Measurements from ENCODE around the gene EVC2. TPM values are rescaled to one million over a fixed set of nuclear protein-coding genes. Genes with fewer than 3 reads are reported as not detected.

EVC2 gene
- total RNA-seq, 1 donor = 3.8 TPM

DNA sequence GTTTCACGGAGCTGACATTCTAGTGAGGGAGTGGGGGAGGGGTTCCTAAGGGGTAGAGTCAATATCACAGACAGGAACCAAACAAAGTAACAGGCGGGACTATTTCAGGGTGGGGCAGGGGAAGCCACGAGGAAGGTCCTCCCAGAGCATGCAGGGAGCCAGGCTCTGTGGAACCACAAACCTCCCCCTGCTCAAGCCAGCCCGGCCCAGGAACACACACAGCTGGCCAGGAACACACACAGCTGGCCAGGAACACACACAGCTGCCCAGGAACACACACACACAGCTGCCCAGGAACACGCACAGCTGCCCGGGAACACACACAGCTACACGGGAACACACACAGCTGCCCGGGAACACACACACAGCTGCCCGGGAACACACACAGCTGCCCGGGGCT lies 24.8 kb downstream of the EVC2 start:
- DNase-seq (ENCODE audit: low read depth in 2 of 3, low spot score in 2 of 3) = no peak

DNA sequence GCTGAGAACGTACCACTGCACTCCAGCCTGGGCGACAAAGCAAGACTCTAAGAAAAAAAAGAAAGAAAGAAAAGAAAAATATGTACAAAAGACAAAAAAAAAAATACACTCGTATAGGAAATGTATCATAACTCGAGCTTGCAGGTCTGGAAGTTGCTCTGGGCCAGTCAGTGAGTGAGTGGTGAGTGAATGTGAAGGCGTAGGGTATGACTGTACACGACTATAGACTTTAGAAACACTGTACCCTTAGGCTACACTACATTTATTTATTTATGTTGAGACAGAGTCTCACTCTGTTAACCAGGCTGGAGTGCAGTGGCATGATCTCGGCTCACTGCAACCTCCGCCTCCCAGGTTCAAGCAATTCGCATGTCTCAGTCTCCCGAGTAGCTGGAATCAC lies 29.4 kb downstream of the EVC2 start:
- DNase-seq (ENCODE audit: low read depth in 2 of 3, low spot score in 2 of 3) = no peak

DNA sequence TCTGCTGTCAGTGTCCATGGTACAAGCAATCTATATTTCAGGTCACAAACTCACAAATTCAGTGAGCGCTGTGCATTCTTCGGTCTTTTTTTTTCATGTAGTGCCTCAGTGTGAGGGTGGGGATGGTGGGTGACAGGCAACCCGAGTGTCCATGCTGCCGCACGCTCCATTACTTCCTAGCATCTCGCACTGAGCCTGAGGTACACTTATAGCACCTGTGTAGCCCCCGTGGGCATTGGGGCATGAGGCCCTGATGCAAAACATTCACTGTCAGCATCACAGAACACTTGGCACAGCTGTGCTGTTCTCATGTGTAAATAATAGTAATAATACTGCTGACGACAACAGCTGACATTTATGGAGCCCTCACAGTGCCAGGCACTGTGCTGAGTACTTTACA lies 31.6 kb downstream of the EVC2 start:
- DNase-seq (ENCODE audit: low read depth in 2 of 3, low spot score in 2 of 3) = no peak

DNA sequence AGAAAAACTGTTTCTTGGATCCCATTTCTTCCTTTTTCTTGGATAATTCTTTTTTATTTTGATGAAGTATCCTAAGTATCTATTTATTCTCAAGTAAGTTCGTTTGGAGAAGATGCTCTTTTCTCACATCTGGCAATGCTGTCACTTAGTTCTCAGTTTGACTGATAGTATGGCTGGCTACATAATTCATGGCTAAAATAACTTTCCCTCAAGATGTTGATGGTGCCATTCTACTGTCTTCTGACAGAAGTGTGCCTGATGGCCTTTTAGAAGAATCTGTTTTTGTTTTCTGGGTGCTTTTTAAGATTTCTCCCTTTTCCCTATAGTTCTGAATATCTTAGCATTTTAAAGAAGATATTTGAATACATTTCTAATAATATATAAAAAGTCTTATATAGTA lies 41.6 kb downstream of the EVC2 start:
- DNase-seq (ENCODE audit: low read depth in 2 of 3, low spot score in 2 of 3) = no peak

DNA sequence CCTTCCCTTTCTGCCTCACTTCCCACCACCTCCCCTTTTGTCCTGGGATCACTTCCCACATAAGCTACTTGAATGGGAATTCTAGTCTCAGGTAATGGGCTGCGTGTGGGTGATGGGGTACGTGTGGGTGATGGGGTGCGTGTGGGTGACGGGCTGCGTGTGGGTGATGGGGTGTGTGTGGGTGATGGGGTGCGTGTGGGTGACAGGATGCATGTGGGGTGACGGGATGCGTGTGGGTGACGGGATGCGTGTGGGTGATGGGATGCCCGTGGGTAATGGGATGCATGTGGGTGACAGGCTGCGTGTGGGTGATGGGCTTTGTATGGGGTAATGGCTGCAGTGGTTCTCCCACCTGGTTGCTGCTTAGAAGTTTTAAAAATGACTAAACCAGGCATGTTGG lies 43.6 kb downstream of the EVC2 start:
- DNase-seq (ENCODE audit: low read depth in 2 of 3, low spot score in 2 of 3) = no peak

DNA sequence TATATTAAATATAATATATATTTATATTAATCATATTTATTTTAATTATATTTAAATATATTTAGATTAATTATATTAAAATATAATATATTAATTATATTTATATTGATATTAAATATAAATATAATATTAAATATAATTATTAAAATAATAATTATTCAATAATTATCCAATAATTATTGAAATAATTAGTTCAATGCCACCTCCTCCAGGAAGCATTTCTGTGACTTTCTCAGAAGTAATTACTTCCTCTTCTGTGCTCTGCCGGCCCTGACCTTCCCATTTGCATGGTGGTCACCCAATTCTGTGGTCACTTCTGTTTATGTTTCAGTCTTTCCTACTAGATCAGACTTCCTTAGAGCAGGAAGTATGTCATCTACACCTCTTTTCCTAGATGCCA lies 45.8 kb downstream of the EVC2 start:
- DNase-seq (ENCODE audit: low read depth in 2 of 3, low spot score in 2 of 3) = no peak

DNA sequence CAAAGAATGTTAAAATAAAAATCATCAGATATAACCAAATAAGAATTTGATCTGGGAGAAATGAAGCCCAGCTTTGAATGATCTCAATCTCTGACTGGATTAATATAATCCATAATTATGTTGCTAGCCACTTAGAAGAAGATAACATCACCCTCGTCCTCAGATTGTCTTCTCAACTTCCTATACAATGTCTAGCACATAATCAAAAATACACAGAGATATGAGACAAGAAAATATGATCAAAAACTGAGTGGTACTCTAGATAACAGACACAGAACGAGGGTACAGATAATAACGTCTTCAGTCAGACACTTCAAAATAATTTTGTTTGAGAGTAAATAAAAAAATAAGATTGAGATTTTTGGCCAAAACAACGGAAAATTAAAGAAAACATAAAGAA lies 47.1 kb downstream of the EVC2 start:
- DNase-seq (ENCODE audit: low read depth in 2 of 3, low spot score in 2 of 3) = no peak

DNA sequence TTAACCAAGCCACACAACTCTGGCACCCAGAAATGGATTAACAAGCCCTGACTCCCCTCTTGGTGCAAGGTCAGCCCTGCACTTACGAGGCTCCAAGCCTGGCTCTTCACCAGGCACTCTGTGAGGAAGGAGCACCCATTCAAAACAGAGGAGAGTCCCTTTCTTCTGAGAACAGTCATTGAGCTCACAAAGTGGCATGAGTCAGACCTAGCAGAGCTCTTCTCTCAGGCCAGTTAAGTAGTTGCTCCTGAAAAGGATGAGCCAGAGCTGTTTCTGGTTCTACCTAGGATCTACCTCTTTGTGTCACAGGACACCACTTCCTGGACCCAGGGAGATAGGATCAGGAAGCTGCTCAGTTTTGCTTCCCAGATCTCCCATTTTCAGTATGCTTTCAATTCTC lies 48.2 kb downstream of the EVC2 start:
- no peak for DNase-seq (ENCODE audit: low read depth in 2 of 3, low spot score in 2 of 3)

DNA sequence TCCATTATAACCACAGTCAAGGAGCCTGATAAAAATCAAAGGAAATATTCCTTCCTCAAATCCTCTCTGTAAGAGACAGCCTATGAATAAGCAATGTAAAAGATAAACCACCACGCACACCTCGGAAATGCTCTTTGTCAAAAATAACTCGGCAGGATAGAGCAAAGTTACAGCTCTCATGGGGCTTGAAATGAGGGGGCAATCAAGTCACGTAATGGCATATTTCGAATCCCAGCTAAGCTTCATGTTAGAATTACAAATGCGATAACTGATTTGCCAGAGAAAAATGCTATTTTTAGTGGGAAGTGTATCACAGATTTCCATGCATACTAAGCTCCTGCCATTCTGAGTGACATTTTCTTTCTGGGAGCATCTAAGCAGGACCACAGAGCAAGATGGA lies 49.4 kb downstream of the EVC2 start:
- DNase-seq (ENCODE audit: low read depth in 2 of 3, low spot score in 2 of 3) = no peak

DNA sequence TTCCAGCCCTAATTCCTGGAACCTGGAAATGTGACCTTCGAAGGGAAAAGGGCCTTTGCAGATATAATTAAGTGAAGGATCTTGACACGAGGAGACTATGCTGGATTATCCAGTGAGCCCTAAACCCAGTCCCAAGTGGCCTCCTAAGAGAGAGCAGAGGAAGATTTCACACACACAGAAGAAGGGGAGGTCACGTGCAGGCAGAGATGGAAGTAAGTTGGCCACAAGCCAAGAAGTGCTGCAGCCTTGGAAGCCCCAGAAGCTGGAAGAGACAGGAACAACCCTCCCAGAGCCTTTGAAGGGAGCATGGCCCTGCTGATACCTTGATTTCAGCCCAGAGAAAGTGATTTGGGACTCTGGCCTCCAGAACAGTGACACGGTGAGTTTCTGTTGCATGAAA lies 51.9 kb downstream of the EVC2 start:
- no peak for DNase-seq (ENCODE audit: low read depth in 2 of 3, low spot score in 2 of 3)

DNA sequence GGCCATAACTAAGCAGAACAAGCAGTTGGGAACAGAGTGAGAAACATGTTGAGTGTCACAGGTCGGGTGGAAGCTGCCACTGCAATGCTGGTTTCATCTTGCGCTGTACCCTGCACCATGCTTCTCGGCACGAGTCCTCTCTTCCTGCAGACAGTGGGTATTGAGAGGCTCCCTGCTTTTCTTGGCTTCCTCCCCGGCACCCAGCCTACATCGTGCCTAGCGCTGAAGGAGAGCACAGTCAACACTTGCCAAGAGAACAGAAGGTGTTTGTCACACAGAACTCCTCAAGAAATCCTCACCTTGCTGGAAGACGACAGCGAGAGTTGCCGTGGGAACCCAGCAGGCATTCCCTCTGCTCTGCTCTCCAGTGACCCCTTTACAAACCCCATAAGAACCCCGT lies 53.6 kb downstream of the EVC2 start:
- no peak for DNase-seq (ENCODE audit: low read depth in 2 of 3, low spot score in 2 of 3)

DNA sequence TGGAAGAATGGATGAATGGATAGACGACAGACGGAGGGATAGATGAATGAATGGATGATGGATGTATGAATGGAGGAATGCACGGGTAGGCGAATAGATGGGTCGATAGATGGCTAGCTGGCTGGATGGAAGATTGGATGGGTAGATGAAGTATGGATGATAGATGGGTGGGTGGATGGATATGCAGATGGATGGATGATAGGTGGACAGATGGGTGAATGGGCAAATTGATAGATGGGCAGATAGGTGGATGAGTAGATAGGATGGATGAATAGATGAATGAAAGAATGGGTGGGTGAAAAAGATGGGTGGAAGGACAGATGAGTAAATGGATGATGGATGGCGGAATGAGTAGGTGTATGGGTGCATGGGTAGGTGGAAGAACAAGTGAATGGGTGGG lies 57.3 kb downstream of the EVC2 start:
- DNase-seq (ENCODE audit: low read depth in 2 of 3, low spot score in 2 of 3) = no peak

DNA sequence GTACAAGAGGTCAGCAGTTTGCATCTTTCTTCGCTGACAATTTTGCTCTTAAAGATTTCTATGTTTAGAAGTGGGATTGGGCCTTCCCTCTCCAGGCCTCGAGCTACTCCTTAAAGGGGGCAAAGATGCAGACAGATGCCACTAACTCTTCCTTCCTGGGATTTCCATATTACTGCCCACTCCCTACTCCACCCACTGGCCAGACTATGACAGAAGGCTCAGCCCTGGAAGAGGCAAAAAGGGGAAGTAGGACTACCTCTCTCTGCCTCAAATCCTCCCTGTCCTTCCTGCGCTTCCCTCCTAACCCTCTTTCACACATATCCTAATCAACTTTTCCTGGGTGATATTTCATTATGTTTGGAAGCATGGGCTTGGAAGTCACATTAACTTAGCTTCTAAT lies 58.3 kb downstream of the EVC2 start:
- DNase-seq (ENCODE audit: low read depth in 2 of 3, low spot score in 2 of 3) = no peak

DNA sequence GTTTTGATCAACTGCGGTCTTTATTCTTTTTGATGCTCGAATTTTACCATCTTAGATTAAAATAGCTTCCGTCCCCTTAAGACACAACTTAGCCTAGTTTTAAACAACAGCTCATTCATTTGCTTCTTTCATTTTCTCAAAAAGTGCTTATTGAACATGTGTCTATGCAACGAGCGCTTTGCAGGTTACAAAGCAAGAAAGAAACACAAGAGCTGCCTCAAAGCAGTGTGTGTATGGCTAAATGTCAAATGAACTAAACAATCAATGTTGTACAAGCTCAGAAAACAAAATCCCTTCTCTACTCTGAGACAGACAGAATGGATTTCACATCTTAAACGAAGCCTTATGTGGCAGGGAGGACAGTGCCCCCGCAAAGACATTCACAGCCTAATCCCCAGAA lies 61.0 kb downstream of the EVC2 start:
- DNase-seq (ENCODE audit: low read depth in 2 of 3, low spot score in 2 of 3) = no peak

DNA sequence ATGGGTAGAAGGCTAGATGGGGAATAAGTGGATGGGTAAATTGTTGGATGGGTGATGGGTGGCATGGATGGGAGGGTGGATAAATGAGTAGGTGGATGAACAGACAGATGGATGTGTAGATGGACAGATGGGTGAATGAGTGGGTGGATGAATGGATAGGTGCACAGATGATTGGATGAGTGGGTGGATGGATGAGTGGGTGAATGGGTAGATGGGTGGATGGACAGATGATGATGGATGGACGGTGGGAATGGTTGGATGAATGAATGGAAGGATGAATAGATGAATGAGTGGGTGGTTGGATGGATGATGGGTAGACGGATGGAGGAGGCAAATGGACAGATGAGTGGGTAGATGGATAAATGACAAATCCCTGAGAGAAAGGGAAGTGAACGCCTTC lies 68.3 kb downstream of the EVC2 start:
- DNase-seq (ENCODE audit: low read depth in 2 of 3, low spot score in 2 of 3) = no peak

DNA sequence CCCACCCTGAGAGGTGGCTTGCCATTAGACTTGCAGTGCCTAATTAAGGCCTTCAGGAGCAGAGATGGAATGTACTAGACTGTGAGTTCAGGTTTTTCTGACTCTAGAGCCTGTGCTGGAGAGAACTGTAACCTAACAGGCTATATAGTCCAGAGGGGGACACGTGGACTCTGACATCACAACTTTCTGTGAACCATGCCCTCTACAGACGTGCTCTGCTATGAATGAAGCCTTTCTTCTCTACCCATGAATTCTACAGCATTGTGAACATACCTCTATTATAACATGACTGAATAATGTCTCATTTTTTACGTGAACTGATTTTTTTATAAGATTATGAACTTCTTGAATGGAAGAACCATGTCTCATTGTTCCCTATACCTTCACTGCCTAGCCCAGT lies 68.8 kb downstream of the EVC2 start:
- no peak for DNase-seq (ENCODE audit: low read depth in 2 of 3, low spot score in 2 of 3)

DNA sequence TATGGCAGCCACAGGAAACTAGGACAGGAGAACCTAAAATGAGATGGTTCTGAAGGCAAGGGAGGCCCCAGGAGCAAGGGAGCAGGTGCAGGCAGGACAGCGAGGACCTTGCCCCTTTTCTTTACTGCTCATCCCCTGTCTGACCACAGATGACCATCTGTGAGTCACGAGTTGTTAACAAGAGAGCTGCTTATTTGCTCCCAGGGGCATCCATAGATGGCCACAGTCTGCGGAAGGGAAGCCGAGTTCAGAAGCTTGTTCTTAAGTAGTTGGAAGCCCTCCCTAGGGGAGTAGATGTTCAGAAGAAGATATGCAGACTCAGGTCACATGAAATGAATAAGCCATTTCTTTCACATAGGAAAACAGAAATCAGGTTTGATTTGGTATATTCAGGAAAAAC lies 69.4 kb downstream of the EVC2 start:
- no peak for DNase-seq (ENCODE audit: low read depth in 2 of 3, low spot score in 2 of 3)

DNA sequence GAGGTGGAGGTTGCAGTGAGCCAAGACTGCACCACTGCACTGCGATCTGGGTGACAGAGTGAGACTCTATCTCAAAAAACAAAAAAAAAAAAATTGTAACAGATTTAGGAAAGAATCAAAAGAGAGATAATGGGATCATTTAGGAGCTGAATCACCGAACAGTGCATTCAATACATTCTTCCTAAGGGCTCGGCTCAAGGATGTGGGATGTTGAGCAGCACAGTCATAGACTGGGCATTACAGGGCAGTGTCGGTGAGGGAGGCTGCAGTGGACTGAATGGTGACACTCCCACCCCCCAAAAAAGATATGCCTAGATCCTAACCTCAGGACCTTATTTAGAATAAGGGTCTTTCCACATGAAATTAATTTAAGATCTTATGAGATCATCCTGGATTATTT lies 70.0 kb downstream of the EVC2 start:
- DNase-seq (ENCODE audit: low read depth in 2 of 3, low spot score in 2 of 3) = no peak

DNA sequence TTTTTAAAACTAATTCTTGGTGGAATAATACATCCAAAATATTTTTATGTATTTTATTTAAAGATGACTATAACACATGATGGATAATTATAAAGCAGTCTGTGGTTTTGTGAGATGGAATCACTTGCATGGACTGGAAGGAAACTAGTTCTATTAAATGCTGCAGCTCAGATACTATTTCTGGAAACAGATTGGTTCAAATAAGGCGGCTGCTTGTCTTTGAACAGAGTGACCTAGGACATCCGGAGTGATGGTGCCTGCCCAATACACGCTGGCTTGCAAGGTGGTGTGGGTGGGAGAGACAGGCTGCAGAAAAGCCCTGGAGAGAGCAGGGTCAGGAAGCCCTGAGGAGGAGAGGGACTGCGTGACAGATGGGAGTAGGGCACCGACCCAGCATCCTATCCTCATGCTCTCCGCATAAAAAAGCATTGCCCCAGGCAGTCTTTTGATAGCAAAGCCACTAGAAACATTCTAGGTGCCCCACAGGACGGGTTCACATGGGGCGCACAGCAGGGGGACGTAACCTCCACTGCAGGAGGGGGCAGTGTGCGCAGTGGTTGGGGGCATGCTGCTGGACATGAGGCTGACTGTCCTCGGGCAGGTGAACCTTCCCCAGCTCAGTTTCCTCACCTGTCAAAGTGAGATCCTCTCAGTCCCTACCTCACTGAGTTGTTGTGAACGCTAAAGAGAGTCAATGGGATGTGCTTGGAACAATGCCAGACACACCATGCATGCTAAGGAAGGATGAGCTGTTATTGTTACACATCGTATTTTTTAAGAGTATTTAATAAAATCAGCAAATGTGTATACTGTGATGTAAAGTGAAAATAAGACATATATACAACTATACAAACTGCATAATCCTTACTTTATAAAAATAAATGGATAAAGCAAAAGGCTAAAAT lies 71.3 kb downstream of the EVC2 start:
- DNase-seq (ENCODE audit: low read depth in 2 of 3, low spot score in 2 of 3) = no peak

DNA sequence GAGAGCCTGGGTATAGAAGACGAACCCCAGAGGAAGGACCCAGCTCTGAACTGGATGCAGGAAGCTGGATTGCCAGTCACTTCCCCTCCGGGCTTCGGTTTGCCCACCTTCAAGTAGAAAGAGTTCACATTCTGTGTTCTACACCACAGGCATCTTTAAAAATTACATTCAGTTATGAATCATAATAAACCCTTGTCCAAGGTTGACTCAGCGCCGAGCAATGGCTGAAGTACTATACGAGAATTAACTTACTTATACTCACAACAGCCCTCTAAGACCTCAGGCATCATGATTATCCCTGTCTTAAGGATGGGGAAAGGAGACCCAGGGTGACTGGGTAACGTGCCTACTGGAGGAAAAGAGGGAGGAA lies 72.5 kb downstream of the EVC2 start:
- peak in 2 of 3 donors; percentile 26 to 46 for DNase-seq (ENCODE audit: low read depth in 2 of 3, low spot score in 2 of 3)

DNA sequence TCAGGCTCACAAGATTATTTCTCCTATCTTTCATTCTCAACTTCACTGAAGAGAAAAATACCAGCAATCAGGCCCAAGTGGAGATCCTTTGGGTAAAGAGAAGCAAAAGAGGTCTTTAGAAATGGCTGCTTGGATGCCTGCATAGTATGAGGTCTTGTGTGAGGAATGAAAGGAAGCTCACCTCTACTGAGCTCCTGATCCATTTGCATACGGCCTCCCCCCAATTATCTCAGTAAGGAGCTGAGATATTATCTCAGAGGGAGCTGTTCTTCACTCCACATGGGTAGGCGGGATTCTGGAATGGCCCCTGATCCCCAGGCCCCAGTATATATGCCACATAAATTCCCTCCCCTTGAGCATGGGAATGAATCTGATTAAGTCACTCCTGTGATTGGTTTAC lies 75.8 kb downstream of the EVC2 start:
- DNase-seq (ENCODE audit: low read depth in 2 of 3, low spot score in 2 of 3) = no peak

DNA sequence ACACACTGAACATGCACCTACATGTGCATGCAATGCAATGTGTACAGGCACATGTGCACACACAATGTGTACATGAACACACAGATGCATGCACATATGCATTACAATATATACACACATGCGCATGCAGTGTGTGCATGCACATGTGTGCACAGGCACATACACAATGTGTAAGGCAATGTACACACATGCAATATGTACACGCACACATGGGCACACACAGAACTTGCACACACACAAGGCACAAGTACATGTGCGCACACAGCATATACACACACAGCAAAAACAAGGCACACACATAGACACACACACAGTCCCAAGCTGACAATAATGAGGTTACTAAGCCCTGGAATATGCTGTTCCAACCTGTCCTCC lies 76.3 kb downstream of the EVC2 start:
- no peak for DNase-seq (ENCODE audit: low read depth in 2 of 3, low spot score in 2 of 3)

Data from hematopoietic multipotent progenitor cell (in vitro differentiated cells).